NCI-H146 (cell line): ENCODE measurements around the gene CLDN18.
A peak's percentile ranks its signal among the peaks of the same experiment; 100 is the strongest.

ENCODE experiments used
- DNase-seq: peaks from one replicate; lab custom pipeline; 2025; lab: John Stamatoyannopoulos, UW

Gene CLDN18

DNA sequence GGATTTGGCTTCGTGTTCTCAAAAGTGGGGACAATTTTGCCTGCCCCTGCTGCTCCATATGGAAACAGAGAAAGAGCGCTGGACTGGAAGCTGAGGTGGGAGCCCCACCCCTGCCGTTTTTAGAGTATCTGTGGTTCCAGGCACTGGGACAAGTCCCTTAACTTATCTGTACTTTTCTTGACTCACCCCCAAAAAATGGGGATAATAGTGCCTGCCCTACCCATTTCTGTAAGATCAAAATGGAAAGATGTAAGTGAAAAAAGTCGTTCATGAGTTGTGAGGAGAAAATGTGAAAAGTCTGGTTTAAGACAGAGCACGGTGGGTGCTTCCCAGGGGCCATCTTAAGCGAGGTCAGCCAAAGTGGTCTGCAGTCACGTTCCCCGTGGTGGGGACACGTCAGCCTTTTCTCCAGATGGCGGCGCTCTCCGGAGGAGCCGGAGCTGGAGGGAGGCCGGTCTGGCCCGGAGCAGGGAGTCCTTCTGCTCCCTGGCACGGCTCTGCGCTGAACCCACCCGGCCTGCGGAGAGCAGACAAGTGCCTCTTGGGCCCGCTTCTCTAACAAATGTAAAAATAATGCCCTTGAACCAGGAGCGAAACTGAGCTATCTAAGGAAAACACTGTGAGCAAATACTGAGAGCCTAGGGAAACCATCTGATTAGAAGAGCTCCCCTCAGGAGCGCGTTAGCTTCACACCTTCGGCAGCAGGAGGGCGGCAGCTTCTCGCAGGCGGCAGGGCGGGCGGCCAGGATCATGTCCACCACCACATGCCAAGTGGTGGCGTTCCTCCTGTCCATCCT is at the start of gene CLDN18:
CLDN18 (plus strand) TSS at position 690 of the 797 bp plus-strand sequence; CDS start at position 751, 61 bp downstream.
- DNase-seq: no peak

- no peak for DNase-seq
These were observed 47.7 kb upstream of the CLDN18 start for GRCh38 chr3:137962251-137962650.

DNA sequence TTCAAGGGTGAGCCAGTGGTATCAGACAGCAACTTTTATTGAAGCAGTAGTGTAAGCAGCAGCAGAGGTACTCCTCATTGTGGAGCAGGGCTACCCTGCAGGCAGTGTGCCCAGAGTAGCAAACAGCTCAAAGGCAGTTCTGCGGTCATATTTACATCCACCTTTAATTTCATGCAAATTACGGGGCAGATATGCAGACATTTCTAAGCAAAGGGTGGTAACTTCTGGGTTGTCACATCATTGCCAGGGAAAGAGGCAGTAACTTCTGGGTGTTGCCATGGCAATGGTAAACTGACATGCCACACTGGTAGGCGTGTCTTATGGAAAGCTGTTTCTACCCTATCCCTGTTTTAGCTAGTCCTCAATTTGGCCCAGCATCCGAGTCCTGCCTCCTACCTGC is 46.5 kb upstream of the CLDN18 start:
- no peak for DNase-seq

GRCh38 chr3:137970914-137971831 is 38.8 kb upstream of the CLDN18 start:
- peak; percentile 93 for DNase-seq

GRCh38 chr3:137972396-137972795 is 37.6 kb upstream of the CLDN18 start:
- DNase-seq: peak; percentile 68

DNA sequence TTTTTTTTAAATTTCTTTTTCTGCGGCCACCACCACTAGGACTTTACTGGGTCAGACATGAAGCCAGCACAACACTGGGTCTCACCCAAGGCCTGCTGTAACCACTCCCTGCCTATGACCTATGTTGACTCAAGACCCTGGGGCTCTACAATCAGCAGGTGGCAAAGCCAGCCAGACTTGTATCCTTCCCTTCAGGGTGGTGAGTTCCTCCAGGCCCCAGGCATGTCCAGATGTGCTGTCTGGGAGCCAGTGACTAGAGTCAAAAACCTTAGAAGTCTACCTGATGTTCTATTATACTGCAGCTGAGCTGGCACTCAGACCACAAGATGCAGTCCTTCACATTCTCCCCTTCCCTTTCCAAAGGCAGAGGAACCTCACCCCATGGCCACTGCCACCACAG is 31.6 kb upstream of the CLDN18 start:
- no peak for DNase-seq

DNA sequence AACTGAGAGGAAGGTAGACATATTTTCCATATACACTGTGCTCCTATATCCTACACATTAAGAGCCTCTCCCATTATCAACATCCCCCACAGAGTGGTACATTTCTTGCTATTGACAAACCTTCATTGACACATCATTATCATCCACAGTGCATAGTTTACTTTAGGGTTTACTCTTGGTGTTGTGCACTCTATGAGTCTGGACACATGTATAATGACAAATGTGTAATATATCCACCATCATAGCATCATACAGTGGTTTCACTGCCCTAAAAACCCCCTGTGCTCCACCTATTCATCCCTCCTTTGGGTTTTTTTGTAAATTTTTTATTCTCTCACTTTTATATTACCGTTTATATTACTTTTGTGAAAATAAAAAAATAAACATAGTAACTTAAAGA is 22.2 kb upstream of the CLDN18 start:
- peak; percentile 92 for DNase-seq

DNA sequence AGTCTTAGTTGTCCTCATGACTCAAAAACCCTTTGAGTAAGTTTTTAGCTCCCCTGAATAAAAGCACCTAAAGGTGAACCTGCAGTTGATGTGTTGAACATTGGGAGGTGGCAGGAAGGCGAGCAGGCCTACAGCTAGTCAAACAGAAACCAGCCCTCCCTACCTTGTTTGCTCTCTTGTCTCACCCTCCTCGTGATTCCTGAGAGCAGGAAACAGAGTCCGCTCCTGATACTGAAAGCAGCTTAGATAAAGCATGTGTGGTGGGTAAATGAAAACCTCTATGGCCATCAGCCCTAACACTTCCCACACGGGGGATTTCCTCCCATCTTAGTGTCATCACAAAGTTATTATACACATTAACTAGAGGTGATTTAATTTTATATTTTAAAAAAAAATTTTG is 21.8 kb upstream of the CLDN18 start:
- peak; percentile 92 for DNase-seq

DNA sequence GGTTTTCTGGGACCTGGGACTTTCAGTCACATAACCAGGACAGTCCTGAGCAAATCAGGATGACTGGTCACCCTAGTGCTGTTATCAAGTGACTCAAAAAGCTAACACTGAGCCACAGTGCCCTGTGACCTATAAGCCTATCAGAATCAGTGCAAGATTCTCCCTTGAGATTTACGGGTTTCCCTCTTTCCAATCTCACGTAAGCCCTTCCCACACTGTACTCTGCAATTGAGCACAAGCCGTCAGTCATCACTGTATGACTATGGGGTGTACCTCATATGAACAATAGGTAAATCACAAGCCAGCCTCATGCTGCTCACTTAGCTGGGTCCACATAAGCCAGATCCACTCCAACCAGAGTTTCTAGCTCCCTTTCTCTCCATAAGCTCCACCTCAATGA is 21.0 kb upstream of the CLDN18 start:
- no peak for DNase-seq

- DNase-seq: no peak
These were observed 19.5 kb upstream of the CLDN18 start for GRCh38 chr3:137990427-137990826.

DNA sequence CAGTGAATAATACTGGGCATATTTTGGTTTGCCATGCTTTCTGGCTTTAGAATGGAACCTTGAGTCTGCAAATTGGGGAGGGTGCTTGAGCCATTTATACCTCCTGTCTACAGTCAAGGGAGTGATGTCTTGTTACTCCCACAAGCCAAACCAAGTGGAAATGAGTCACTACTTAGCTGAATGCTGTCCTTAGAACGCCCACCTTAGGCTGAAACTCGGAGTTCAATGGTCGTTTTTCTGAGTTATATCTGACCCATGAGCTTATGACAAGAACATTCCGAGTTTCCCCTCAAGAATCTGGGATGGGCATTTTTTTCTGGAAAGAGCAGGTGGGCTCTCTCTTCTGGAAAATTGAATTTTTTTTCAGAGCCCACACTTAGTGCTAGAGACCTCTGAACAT is 17.4 kb upstream of the CLDN18 start:
- no peak for DNase-seq

DNA sequence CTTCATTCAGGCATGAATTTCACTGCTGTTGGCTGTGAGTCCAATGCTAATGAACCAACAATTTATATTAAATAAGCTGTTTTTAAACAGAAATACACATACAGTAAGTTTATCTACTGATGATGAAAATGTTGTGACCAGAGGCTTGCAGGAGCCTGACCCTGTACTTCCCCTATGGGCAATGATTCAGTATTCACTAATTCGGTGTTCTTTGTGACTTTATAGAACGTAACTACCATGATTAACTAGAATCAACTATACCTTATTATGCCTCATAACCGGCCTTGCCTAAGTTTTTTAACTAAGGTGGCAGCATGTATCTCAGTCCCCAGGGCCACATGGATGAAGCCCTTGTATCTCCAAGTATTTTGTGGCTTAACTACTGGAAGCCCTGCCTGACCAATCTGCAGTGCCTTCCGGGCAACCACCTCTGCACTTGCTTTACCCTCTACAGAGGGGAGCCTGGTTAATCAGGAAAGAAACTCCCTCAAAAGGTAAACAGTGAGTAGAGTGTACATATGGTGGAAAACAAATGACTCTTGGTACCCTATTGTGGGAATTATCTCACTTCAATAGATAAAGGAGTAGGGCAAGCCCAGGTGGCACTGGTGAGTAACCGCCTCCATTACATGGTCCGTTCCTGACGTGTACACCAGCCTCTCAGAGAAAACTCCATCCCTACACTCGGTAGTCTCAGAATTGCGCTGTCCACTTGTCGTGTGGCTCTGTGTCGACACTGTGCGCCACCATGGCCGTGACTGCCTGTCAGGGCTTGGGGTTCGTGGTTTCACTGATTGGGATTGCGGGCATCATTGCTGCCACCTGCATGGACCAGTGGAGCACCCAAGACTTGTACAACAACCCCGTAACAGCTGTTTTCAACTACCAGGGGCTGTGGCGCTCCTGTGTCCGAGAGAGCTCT is 11.6 kb upstream of the CLDN18 start:
- peak; percentile 95 for DNase-seq

DNA sequence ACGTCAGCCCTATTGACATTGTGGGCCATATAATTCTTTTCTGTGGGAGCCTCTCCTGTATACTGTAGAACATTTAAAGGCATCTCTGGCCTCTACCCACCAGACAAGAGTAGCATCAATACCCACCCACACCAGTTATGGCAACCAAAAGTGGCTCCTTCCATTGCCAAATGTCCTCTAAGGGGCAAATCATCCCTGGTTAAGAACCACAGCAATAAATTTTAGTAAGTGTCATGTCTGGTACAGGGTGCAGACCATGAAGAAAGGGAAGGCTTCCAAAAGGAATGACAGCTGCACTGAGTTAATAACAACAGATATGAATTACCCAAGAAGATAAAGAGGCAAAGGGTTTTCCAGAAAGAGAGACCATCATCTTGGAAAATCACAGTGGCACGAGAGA is 6.9 kb upstream of the CLDN18 start:
- DNase-seq: no peak

GRCh38 chr3:138005627-138006026 is 4.3 kb upstream of the CLDN18 start:
- DNase-seq: no peak

GRCh38 chr3:138007898-138008297 is 2.1 kb upstream of the CLDN18 start:
- DNase-seq: no peak

GRCh38 chr3:138010273-138010590 is 267 bp downstream of the CLDN18 start:
- DNase-seq: no peak

DNA sequence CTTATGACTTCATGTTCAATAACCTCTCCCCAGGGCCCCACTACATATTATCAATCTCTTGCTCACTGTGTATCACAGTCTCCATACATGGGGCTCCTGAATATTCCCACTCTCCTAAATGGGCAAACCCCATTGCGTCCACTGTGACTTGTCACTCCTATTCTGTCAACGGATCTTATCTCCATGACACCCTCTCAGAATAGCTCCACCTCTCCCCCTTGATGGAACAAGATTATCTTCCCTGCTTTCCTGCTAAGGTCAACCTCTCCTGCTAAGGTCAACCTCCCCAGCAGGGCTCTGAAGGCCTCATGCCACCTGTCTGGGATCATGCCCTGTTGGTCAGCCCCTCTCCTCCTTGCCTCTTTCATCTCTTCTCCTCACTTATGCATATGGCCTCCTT is 1.8 kb downstream of the CLDN18 start:
- no peak for DNase-seq

DNA sequence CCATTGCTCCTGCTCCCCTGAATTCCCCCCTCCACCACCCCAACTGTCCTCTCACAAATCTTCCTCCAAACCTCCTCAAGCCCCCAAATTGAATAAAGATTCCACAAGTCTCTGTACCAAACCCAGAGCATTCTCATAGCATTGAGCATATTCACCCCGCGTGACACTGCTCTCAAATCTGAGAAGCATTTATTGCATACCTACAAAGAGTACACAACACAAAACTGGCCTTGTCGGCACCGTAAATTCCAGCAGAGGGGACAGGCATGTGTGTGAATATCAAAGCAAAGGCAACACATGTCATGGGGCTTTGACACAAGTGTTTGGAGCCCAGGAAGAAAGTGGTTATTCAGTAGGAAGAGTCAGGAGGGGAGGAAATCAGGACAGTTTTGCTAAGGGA is 2.6 kb downstream of the CLDN18 start:
- no peak for DNase-seq

DNA sequence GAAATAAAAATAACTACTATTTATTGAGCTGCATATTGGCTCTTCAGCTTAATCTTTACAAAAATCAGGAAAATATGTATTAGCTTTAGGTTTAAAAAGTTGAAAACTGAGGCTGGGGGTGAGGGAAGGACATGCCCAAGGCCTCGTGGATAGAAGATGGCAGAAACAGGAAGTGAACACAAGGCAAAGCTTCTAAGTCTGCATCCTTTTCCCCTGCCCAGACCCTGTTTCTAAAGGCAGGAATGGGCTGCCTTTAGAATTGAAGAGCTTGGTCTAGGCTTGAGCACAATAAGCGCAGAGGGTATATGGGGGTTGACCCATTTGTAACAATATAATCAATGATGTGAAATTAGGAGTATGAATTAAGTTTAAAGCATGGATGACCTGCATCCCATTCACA is 6.1 kb downstream of the CLDN18 start:
- no peak for DNase-seq

DNA sequence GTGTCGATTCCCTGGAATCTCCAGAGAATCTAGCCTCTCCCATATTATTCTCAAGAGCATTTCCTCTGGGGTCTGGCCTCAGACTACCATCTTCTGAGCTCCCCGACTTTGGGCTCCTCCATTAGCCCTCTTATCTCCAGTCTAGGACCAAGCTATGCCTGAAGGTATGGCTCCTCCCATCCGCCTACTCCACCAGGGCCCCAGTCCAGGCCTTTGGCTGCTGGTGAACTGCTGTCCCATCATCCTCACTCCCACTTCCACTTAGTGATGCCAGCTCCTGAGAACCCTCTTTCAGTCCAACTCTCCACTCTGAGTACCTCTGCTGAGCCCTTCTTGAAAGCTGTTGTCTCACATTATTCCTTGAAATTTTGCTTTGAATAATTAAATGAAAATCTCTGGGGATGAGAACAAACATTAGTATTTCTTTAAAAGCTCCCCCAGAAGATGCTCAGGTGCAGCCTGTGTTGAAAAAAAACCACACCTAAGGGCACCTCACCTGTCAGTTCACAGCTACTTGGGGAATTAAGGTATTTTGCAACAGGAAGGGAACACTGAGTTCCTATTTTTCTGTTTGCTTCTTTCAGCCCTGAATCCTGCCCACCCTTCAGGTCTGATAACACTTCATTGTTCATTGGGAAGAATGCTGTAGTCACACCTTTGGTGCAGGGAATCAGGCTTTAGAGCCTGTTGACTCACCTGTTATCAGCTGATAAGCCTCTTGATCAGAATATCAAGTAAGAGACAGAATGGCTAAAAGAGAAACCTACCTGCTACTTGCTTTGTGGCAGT is 9.5 kb downstream of the CLDN18 start:
- DNase-seq: peak; percentile 100

GRCh38 chr3:138023754-138024153 is 13.8 kb downstream of the CLDN18 start:
- DNase-seq: no peak
